H1 (cell line): ENCODE measurements around the gene MAPT. TPM values are rescaled to one million over a fixed set of nuclear protein-coding genes. Genes with fewer than 3 reads are reported as not detected.

Experiments
- CTCF ChIA-PET: fragments of 300-600 bp; sonication (Branson Sonifier 250); formaldehyde crosslinking; loops from one replicate; lab custom pipeline; 2021; ENCODE audit not compliant: partially characterized antibody; lab: Charles Lee
- POLR2A ChIA-PET: fragments of 300-600 bp; sonication (Branson Sonifier 250); formaldehyde crosslinking; loops from one replicate; lab custom pipeline; 2021; ENCODE audit warnings: inconsistent platforms; ENCODE audit not compliant: partially characterized antibody; lab: Charles Lee
- DNase-seq, 2 experiments: peaks; one replicate each; pipeline versions ENCODE4 v3.0.0 to v3.0.0-alpha.2; 2010 to 2022; ENCODE audit warnings: low spot score in 2 of 2, low read depth in 1 of 2, mixed read lengths in 1 of 2
- FAIRE-seq: peaks from 2 replicates; lab custom pipeline; 2011; peaks lifted over from hg19 to GRCh38; lab: Jason Lieb, UNC
- H2AFZ ChIP-seq: 2 replicates; pipeline ENCODE4 v1.8.1; 2012; ENCODE audit warnings: low read length, inconsistent platforms
- H2AK5ac ChIP-seq: 2 replicates; pipeline ENCODE4 v1.6.1; 2013; ENCODE audit warnings: low read depth, low read length
- H2BK120ac ChIP-seq: replicated peaks from 2 replicates; pipeline ENCODE3; 2013; ENCODE audit warnings: low read depth, low read length, inconsistent platforms
- H2BK12ac ChIP-seq: 2 replicates; pipeline ENCODE4 v1.6.1; 2013; ENCODE audit warnings: low read depth, low read length
- H2BK15ac ChIP-seq: 2 replicates; pipeline ENCODE4 v1.6.1; 2013; ENCODE audit warnings: low read length
- H2BK20ac ChIP-seq: 2 replicates; pipeline ENCODE4 v1.6.1; 2013; ENCODE audit warnings: low read length
- H2BK5ac ChIP-seq: 2 replicates; pipeline ENCODE4 v1.6.1; 2013; ENCODE audit warnings: low read depth, low read length
- H3K14ac ChIP-seq: 2 replicates; pipeline ENCODE4 v1.6.1; 2013; ENCODE audit warnings: inconsistent platforms; ENCODE audit not compliant: insufficient read length
- H3K18ac ChIP-seq: 2 replicates; pipeline ENCODE4 v1.6.1; 2013; ENCODE audit warnings: low read length; ENCODE audit errors: extremely low read depth
- H3K23ac ChIP-seq: 2 replicates; pipeline ENCODE4 v1.6.1; 2013; ENCODE audit warnings: inconsistent platforms; ENCODE audit not compliant: insufficient read length
- H3K23me2 ChIP-seq: 2 replicates; pipeline ENCODE4 v1.6.1; 2013; ENCODE audit warnings: low read depth, low read length
- H3K27ac ChIP-seq: 2 replicates; pipeline ENCODE4 v1.6.1; 2011; ENCODE audit warnings: low read depth, low read length, inconsistent platforms
- H3K27me3 ChIP-seq, 4 experiments: replicated peaks in 1 of 4; 1 replicate in 1 of 4; 2 replicates in 3 of 4; pipeline versions ENCODE4 v1.6.1 to v1.8.1; 2011 to 2013; ENCODE audit warnings: low read length in 3 of 4, mild to moderate bottlenecking in 3 of 4, inconsistent platforms in 2 of 4, mixed read lengths in 2 of 4, moderate library complexity in 1 of 4; ENCODE audit not compliant: control insufficient read depth in 3 of 4, insufficient read depth in 3 of 4; ENCODE audit errors: extremely low read depth in 1 of 4
- H3K36me3 ChIP-seq, 4 experiments: 2 replicates each; pipeline versions ENCODE4 v1.6.1 to v1.8.1; 2011 to 2013; ENCODE audit warnings: mild to moderate bottlenecking in 4 of 4, low read length in 3 of 4, moderate library complexity in 2 of 4, control low read depth in 1 of 4, inconsistent platforms in 1 of 4; ENCODE audit not compliant: insufficient read depth in 4 of 4, control insufficient read depth in 2 of 4
- H3K4ac ChIP-seq: replicated peaks from 2 replicates; pipeline ENCODE3; 2013; ENCODE audit warnings: low read length, low read depth, mixed read lengths, inconsistent platforms; ENCODE audit not compliant: insufficient read length
- H3K4me1 ChIP-seq, 4 experiments: replicated peaks in 1 of 4; 1 replicate in 1 of 4; 2 replicates in 3 of 4; pipeline versions ENCODE4 v1.6.1 to v1.8.1; 2011 to 2013; ENCODE audit warnings: low read length in 3 of 4, inconsistent platforms in 2 of 4, mixed read lengths in 1 of 4; ENCODE audit not compliant: insufficient read depth in 4 of 4, control insufficient read depth in 3 of 4
- H3K4me2 ChIP-seq, 2 experiments: 2 replicates each; pipeline versions ENCODE4 v1.6.1 to v1.8.1; 2011 to 2013; ENCODE audit warnings: low read depth in 2 of 2, low read length in 2 of 2, control low read depth in 1 of 2, inconsistent platforms in 1 of 2, mild to moderate bottlenecking in 1 of 2; ENCODE audit not compliant: insufficient read depth in 1 of 2
- H3K4me3 ChIP-seq, 4 experiments: fragments of 200-600, 300-600 bp in 1 of 4; sonication (generic), shearing (Covaris generic), sonication (Bioruptor Twin) in 1 of 4; 2 replicates each; pipeline versions ENCODE4 v1.5.1 to v1.8.1; 2011 to 2016; ENCODE audit warnings: low read length in 4 of 4, low read depth in 3 of 4, control low read depth in 2 of 4, inconsistent platforms in 2 of 4, mild to moderate bottlenecking in 2 of 4, mixed read lengths in 1 of 4, moderate library complexity in 1 of 4; ENCODE audit not compliant: insufficient read depth in 2 of 4; ENCODE audit errors: extremely low read depth in 1 of 4
- H3K56ac ChIP-seq: replicated peaks from 2 replicates; pipeline ENCODE3; 2013; ENCODE audit warnings: low read depth, mild to moderate bottlenecking, mixed read lengths, low read length, inconsistent platforms; ENCODE audit not compliant: insufficient read length
- H3K79me1 ChIP-seq: 2 replicates; pipeline ENCODE4 v1.6.1; 2013; ENCODE audit warnings: low read depth, low read length, control low read depth
- H3K79me2 ChIP-seq, 2 experiments: 2 replicates each; pipeline versions ENCODE4 v1.6.1 to v1.8.1; 2012 to 2013; ENCODE audit warnings: low read length in 2 of 2, mild to moderate bottlenecking in 2 of 2, inconsistent platforms in 1 of 2; ENCODE audit not compliant: insufficient read depth in 2 of 2, control insufficient read depth in 1 of 2
- H3K9ac ChIP-seq, 4 experiments: replicated peaks in 1 of 4; 1 replicate in 1 of 4; 2 replicates in 3 of 4; pipeline versions ENCODE4 v1.6.1 to v1.8.1; 2011 to 2013; ENCODE audit warnings: low read depth in 3 of 4, low read length in 3 of 4, control low read depth in 2 of 4, mild to moderate bottlenecking in 2 of 4, moderate library complexity in 2 of 4, inconsistent platforms in 1 of 4; ENCODE audit errors: extremely low read depth in 1 of 4
- H3K9me3 ChIP-seq, 2 experiments: 2 replicates each; pipeline versions ENCODE4 v1.6.1 to v1.8.1; 2012 to 2013; ENCODE audit warnings: mild to moderate bottlenecking in 2 of 2, moderate library complexity in 2 of 2, control low read depth in 1 of 2, inconsistent platforms in 1 of 2, low read depth in 1 of 2, low read length in 1 of 2, mixed read lengths in 1 of 2; ENCODE audit not compliant: insufficient read depth in 2 of 2
- H4K20me1 ChIP-seq, 2 experiments: replicated peaks in 1 of 2; 2 replicates each; pipeline versions ENCODE3 to v1.8.1; 2011 to 2013; ENCODE audit warnings: inconsistent platforms in 2 of 2, low read length in 2 of 2, mild to moderate bottlenecking in 1 of 2; ENCODE audit not compliant: insufficient read depth in 2 of 2, control insufficient read depth in 1 of 2
- H4K5ac ChIP-seq: 2 replicates; pipeline ENCODE4 v1.6.1; 2013; ENCODE audit warnings: low read length, low read depth, mixed read lengths, inconsistent platforms; ENCODE audit not compliant: insufficient read length
- H4K8ac ChIP-seq: 2 replicates; pipeline ENCODE4 v1.8.0; 2013; ENCODE audit warnings: mild to moderate bottlenecking, moderate library complexity, low read length, inconsistent platforms; ENCODE audit not compliant: insufficient read depth; ENCODE audit errors: extremely low read depth
- H4K91ac ChIP-seq: replicated peaks from 2 replicates; pipeline ENCODE3; 2013; ENCODE audit warnings: low read length, mixed read lengths, inconsistent platforms; ENCODE audit not compliant: insufficient read length
- JUN ChIP-seq: IDR thresholded peaks from 2 replicates; pipeline ENCODE4 v1.6.1; 2011; ENCODE audit warnings: low read depth, mild to moderate bottlenecking, improper control_type of control experiment, low read length
- MAFK ChIP-seq: IDR thresholded peaks from 2 replicates; pipeline ENCODE4 v1.6.1; 2012; ENCODE audit warnings: low read depth, mild to moderate bottlenecking, improper control_type of control experiment, low read length
- NRF1 ChIP-seq: IDR thresholded peaks from 2 replicates; pipeline ENCODE4 v1.6.1; 2011; ENCODE audit warnings: mild to moderate bottlenecking, low read depth, low read length, improper control_type of control experiment
- POLR2AphosphoS5 ChIP-seq: IDR thresholded peaks from 2 replicates; pipeline ENCODE4 v1.6.1; 2011; ENCODE audit warnings: low read depth, low read length
- RFX5 ChIP-seq: IDR thresholded peaks from 2 replicates; pipeline ENCODE4 v1.6.1; 2011; ENCODE audit warnings: low read depth, low read length, improper control_type of control experiment, borderline replicate concordance
- SIN3A ChIP-seq, 2 experiments: IDR thresholded peaks in 1 of 2; conservative IDR thresholded peaks in 1 of 2; 2 replicates each; pipeline ENCODE4 v1.6.1; 2011 to 2012; ENCODE audit warnings: low read length in 2 of 2, improper control_type of control experiment in 1 of 2, low read depth in 1 of 2, mild to moderate bottlenecking in 1 of 2
- WGBS, 2 experiments: shearing (Covaris generic) in 1 of 2; methylation state at CpG; one replicate each; pipeline versions ENCODE4 v1.1.6 to v1.1.7; 2013 to 2015; ENCODE audit warnings: low lambda C conversion rate in 2 of 2, mixed read lengths in 2 of 2, inconsistent platforms in 1 of 2, low coverage in 1 of 2, missing lambda C conversion rate in 1 of 2; ENCODE audit not compliant: insufficient replicate concordance in 2 of 2, insufficient coverage in 1 of 2, insufficient read length in 1 of 2; ENCODE audit errors: extremely low coverage in 1 of 2, missing lambda C conversion rate in 1 of 2; 5-methylcytosine and 5-hydroxymethylcytosine counted together
- polyA plus RNA-seq, 7 experiments: library from polyadenylated mRNA; depleted of rRNA in 3 of 7; stranded (reverse) in 5 of 7; unstranded in 2 of 7; fragments of >200 nt in 5 of 7; fragments of 200-250 nt in 2 of 7; gene quantifications; 1 replicate in 5 of 7; 2 replicates in 1 of 7; 4 replicates in 1 of 7; pipeline versions ENCODE4 v1.2.1 to v1.2.3, GENCODE V29; 2011 to 2013; ENCODE audit warnings: missing spikeins in 2 of 7, mixed read lengths in 2 of 7
- total RNA-seq: library from RNA; stranded (reverse); fragmentation: NEBNext Ultra II Directional; extraction: Animal tissue kit (Norgen Biotek cat#: 25700); gene quantifications from 2 replicates; pipeline ENCODE4 v1.2.1, GENCODE V29; 2021
- TF ChIP-seq, protein P1 (sequence below): IDR thresholded peaks from 2 replicates; pipeline ENCODE4 v1.6.1; 2011; ENCODE audit warnings: low read length, improper control_type of control experiment

Gene MAPT
- total and polyA plus RNA-seq, 2 of the 8 experiments (the other 6 are each of a cell fraction or from before 2014, with no cell fraction given) = 0.54 to 1.7 TPM

DNA sequence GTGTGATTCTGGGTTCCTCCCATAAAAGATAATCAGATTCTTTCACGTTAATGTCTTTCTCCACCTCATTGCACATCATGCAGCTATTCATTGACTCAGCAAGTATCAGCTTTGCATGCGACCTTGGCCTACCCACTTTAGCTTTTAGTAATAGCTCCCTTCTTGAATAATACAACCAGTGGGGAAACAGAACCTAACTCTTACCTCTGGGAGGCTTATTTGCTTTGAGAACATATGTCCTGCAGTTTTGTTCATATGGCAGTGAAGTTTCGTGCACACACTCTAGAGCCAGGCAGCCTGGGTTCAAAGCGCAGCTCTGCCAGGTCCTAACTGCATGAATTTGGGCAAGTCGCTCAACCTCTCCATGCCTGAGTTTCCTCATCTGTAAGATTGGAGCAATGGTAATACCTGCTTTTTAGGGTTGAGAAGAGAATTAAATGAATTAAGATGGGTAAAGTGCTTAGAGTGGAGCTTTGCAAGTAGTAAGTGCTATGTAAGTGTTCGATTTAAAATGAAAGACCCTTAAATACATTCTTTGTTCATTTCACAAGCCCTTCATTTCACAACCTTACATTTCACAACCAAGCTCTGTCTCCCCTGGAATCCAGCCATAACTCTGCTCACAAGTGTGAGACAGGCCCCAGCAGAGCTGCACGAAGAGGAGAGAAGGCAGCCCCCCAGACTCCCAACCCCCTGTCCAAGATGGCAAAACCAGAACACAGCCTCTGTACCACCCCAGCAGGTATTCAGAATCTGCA is 29.3 kb downstream of the MAPT start:
- Histone ChIP-seq H3K56ac (no peak overlapping the region), H3K14ac (no peak overlapping the region), H4K91ac (no peak overlapping the region), H2BK20ac (no peak overlapping the region), H3K23me2 (no peaks in the 10 kb centered on the region), H3K4me1 (no peaks in the 10 kb centered on the region), H4K20me1 (no peaks in the 10 kb centered on the region), H3K27ac (no peak overlapping the region), H2AFZ (no peak overlapping the region), H2AK5ac (no peak overlapping the region), H3K9me3 (peaks cover 13 to 14% of the 10 kb centered on the region in 2 experiments), H3K79me1 (no peaks in the 10 kb centered on the region), H3K9ac (no peak overlapping the region), H3K4ac (no peak overlapping the region), H2BK15ac (no peak overlapping the region), H2BK12ac (no peak overlapping the region), H3K4me2 (no peak overlapping the region), H3K79me2 (no peaks in the 10 kb centered on the region), H2BK5ac (no peak overlapping the region), H3K27me3 (no peaks in the 10 kb centered on the region), H4K8ac (no peak overlapping the region), H3K36me3 (no peaks in the 10 kb centered on the region; a peak in 1 of 8 replicates), H2BK120ac (no peak overlapping the region), H4K5ac (no peak overlapping the region), H3K4me3 (no peak overlapping the region), H3K23ac (no peak overlapping the region), H3K18ac (no peak overlapping the region)
- ChIA-PET CTCF (interaction anchor here (0.9 to 1.4 kb wide), 4 partner anchors 15 to 47 kb away, joined by 3 to 5 read pairs (median 4); no protein-coding TSS in a partner anchor), POLR2A (no interaction called here)
- FAIRE-seq = no peak
- 75% methylated on average over 7 of the region's 7 CpGs; no CpG with 5 or more reads in 1 of the 2 experiments for WGBS, 2 experiments
- DNase-seq = no peak
- TF ChIP-seq NRF1 (no peak), RFX5 (no peak), SIN3A (conservative IDR thresholded peaks at IDR 0.05 in 1 of 2, IDR thresholded peaks at IDR 0.05 in 1 of 2; ENCODE audit: low read depth in 1 of 2, low read length in 2 of 2) (no peak), MAFK (no peak), JUN (no peak), POLR2AphosphoS5 (no peak)
- TF ChIP-seq, protein P1, sequence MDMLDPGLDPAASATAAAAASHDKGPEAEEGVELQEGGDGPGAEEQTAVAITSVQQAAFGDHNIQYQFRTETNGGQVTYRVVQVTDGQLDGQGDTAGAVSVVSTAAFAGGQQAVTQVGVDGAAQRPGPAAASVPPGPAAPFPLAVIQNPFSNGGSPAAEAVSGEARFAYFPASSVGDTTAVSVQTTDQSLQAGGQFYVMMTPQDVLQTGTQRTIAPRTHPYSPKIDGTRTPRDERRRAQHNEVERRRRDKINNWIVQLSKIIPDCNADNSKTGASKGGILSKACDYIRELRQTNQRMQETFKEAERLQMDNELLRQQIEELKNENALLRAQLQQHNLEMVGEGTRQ = no peak
